Activated CD4-positive, alpha-beta memory T cell treated with anti-CD3 and anti-CD28 coated beads, Interleukin-2, amount 10 ng/mL, durations not matched to agents 7 days and 5 days (primary cell): ENCODE results near the gene PPCDC. TPM values are rescaled to one million over a fixed set of nuclear protein-coding genes. Genes with fewer than 3 reads are reported as not detected.

Source experiments
- CTCF ChIA-PET: fragments of 350-600 bp; sonication (Branson Sonifier 250); formaldehyde crosslinking; loops from one replicate; lab custom pipeline; 2021; ENCODE audit warnings: antibody characterized with exemption, inconsistent platforms; lab: Charles Lee
- POLR2A ChIA-PET: fragments of 350-600 bp; sonication (Branson Sonifier 250); formaldehyde crosslinking; loops from one replicate; lab custom pipeline; 2021; ENCODE audit warnings: antibody characterized with exemption; lab: Charles Lee
- DNase-seq: peaks from one replicate; pipeline ENCODE4 v3.0.0-alpha.2; 2020
- H3K27ac Mint-ChIP-seq: one replicate; pipeline ENCODE4 v1.8.0; 2021; ENCODE audit warnings: mild to moderate bottlenecking, mixed read lengths
- H3K27me3 Mint-ChIP-seq: one replicate; pipeline ENCODE4 v1.8.0; 2021; ENCODE audit warnings: mixed read lengths
- H3K36me3 Mint-ChIP-seq: one replicate; pipeline ENCODE4 v1.8.0; 2021; ENCODE audit warnings: low read depth, mixed read lengths
- H3K4me1 Mint-ChIP-seq: one replicate; pipeline ENCODE4 v1.8.0; 2021; ENCODE audit warnings: mixed read lengths
- H3K4me3 Mint-ChIP-seq: one replicate; pipeline ENCODE4 v1.8.0; 2021; ENCODE audit warnings: mild to moderate bottlenecking, mixed read lengths
- H3K9me3 Mint-ChIP-seq: one replicate; pipeline ENCODE4 v1.8.0; 2021; ENCODE audit warnings: mixed read lengths
- total RNA-seq, 2 experiments: library from RNA; stranded (reverse); gene quantifications; one replicate each; pipeline ENCODE4 v1.2.3, GENCODE V29; 2021

PPCDC gene, protein sequence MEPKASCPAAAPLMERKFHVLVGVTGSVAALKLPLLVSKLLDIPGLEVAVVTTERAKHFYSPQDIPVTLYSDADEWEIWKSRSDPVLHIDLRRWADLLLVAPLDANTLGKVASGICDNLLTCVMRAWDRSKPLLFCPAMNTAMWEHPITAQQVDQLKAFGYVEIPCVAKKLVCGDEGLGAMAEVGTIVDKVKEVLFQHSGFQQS
- 10 to 100 TPM; 43.0 to 50.2 TPM for total RNA-seq

DNA sequence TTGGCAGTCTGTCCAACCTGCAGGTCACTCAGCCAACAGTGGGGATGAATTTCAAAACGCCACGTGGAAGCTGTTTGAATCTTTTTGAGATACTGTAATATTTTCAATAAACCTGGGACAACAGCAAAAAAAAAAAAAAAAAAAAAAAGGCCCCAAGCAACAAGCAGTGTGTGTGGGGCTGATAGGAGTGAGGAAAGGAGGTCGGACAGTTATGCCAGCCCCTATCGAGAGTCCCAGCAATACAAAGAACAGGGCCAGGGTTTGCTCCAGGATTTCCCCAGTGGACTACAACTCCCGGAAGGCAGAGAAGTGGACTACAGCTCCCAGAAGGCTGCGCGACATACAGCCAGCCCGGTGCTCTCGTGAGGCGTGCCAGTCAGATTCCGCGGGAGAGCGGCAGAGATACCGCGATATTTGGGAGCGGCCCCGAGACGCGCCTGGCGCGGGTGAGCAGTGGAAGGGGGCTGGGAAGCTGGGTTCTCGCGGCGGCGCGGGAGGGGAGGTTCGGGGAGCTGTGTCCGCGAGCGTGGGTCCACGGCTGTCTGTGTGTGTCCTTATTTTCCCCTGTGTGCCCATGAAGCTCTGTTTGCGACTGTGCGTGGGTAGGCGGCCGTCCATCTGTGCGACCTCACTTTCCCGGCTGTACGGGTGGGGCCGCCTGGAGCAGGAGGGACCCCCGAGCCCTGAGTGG lies at the start of gene PPCDC:
Gene PPCDC, plus strand, starts transcription at position 410 of the 691 bp plus-strand sequence. CDS start 4,729 bp downstream, outside the sequence.
- ChIA-PET POLR2A (interaction anchor here (0.7 to 4.3 kb wide), 37 partner anchors 9 to 617 kb away, joined by 3 to 47 read pairs (median 5); partner anchors contain the start of genes C15orf39, COX5A, IMP3 and PTPN9), CTCF (interaction anchor here (0.7 to 4.4 kb wide), 10 partner anchors 9 to 345 kb away, joined by 3 to 33 read pairs (median 5); partner anchors contain the start of genes C15orf39, MAN2C1 and RPP25)
- H3K36me3 Mint-ChIP-seq, result peaks cover 9% of the 10 kb centered on the region
- no peaks in the 10 kb centered on the region for H3K27me3 Mint-ChIP-seq
- H3K9me3 Mint-ChIP-seq, result no peaks in the 10 kb centered on the region
- H3K4me1 Mint-ChIP-seq, result peaks cover 18% of the 10 kb centered on the region
- DNase-seq, result peak; percentile 97
- H3K4me3 Mint-ChIP-seq, result peak within 1 kb of the TSS; percentile 94
- peak within 1 kb of the TSS; percentile 83 for H3K27ac Mint-ChIP-seq

- CTCF ChIA-PET, result interaction anchor here (1.2 kb wide), 1 partner anchor 392 kb away, joined by 4 read pairs; the partner anchor contains the start of gene MAN2C1
- POLR2A ChIA-PET, result interaction anchor here (1.0 kb wide), 1 partner anchor 10 kb away, joined by 3 read pairs; no protein-coding TSS in a partner anchor
- H3K27ac Mint-ChIP-seq, result no peak overlapping the region
- DNase-seq, result no peak
- H3K27me3 Mint-ChIP-seq, result peaks cover 8% of the 10 kb centered on the region
- no peaks in the 10 kb centered on the region for H3K36me3 Mint-ChIP-seq
- peaks cover 10% of the 10 kb centered on the region for H3K4me1 Mint-ChIP-seq
- H3K9me3 Mint-ChIP-seq, result no peaks in the 10 kb centered on the region
- no peak overlapping the region for H3K4me3 Mint-ChIP-seq
Observed at GRCh38 chr15:74976159-74976558, 47.2 kb upstream of the PPCDC start.

DNA sequence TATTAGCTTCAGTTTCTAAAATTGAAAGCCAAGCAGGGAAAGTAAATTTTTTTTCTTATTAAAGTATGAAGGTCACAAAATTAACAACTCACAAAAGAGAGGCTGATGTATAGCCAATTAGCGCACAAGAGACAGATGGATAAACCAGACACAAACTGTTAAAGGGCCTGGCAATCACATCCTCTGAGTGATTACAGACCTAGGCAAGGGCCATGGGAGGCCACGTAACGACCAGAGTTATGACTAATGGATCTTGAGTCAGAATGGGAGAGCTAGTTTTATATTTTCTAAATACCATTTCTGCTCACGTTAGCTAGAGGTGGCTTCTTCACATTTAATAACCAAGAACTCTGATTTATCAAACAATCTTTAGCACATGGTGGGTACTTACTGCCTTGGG lies 45.8 kb upstream of the PPCDC start:
- Mint-ChIP-seq H3K36me3 (no peaks in the 10 kb centered on the region), H3K4me1 (peaks cover 13% of the 10 kb centered on the region), H3K9me3 (no peaks in the 10 kb centered on the region), H3K27ac (no peak overlapping the region), H3K27me3 (peaks cover 8% of the 10 kb centered on the region), H3K4me3 (no peak overlapping the region)
- CTCF ChIA-PET, result interaction anchor here (0.9 to 2.8 kb wide), 3 partner anchors 13 to 27 kb away, joined by 3 to 9 read pairs (median 3); partner anchors contain the start of gene SCAMP5
- POLR2A ChIA-PET, result interaction anchor here (1.3 to 1.6 kb wide), 3 partner anchors 14 to 390 kb away, joined by 3 to 6 read pairs (median 4); partner anchors contain the start of genes MAN2C1 and PPCDC
- peak; percentile 33 for DNase-seq

GRCh38 chr15:74978077-74978476 lies 45.3 kb upstream of the PPCDC start:
- Mint-ChIP-seq H3K27ac (no peak overlapping the region), H3K4me1 (peaks cover 13% of the 10 kb centered on the region), H3K27me3 (peaks cover 4% of the 10 kb centered on the region), H3K4me3 (no peak overlapping the region), H3K9me3 (no peaks in the 10 kb centered on the region), H3K36me3 (no peaks in the 10 kb centered on the region)
- no peak for DNase-seq
- ChIA-PET POLR2A (interaction anchor here (1.0 to 1.6 kb wide), 5 partner anchors 15 to 390 kb away, joined by 3 to 6 read pairs (median 3); partner anchors contain the start of genes MAN2C1 and PPCDC), CTCF (interaction anchor here (0.7 to 2.8 kb wide), 3 partner anchors 14 to 27 kb away, joined by 3 to 9 read pairs (median 4); partner anchors contain the start of gene SCAMP5)

DNA sequence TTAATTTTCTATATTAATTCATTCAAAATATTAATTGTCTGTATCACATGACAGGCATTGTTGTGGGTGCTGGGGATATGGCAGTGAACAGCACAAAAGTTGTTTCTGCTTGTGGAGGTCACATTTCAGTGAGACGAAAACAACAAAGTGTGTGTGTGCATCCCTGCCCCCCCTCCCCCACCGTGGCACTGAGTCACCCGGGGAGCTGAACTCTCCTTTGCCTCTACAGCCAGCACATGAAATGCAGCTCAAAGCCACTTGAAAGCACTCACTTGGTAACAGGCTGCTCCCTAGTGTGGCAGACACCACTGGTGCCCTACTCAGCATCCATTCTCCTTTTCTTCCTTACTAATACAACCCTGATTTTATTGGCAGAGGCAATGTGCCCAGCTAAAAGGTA lies 44.9 kb upstream of the PPCDC start:
- peak; percentile 51 for DNase-seq
- Mint-ChIP-seq H3K9me3 (no peaks in the 10 kb centered on the region), H3K27ac (no peak overlapping the region), H3K4me3 (no peak overlapping the region), H3K36me3 (no peaks in the 10 kb centered on the region), H3K27me3 (peaks cover 3% of the 10 kb centered on the region), H3K4me1 (peaks cover 16% of the 10 kb centered on the region)
- ChIA-PET CTCF (interaction anchor here (0.7 to 2.8 kb wide), 4 partner anchors 14 to 45 kb away, joined by 3 to 9 read pairs (median 4); partner anchors contain the start of genes PPCDC and SCAMP5), POLR2A (interaction anchor here (1.0 to 1.6 kb wide), 6 partner anchors 12 to 389 kb away, joined by 3 to 6 read pairs (median 3); partner anchors contain the start of genes MAN2C1 and PPCDC)

DNA sequence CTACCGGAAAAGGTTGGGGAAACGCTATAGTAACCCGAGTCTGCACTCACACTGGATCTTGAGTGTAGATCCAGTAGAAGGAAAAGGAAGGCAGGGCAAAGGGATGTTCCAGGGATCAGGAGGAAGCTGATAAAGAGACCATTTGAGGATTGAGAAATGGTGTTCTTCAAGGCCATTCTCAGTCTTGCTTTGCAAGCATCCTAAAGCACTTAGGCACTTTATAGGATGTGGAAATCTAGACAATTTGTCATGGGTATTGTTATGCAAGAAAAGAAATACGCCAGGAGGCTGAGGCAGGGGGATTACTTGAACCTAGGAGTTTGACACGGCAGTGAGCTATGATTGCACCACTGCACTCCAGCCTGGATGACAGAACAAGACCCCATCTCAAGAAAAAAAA lies 41.2 kb upstream of the PPCDC start:
- no peak overlapping the region for H3K27ac Mint-ChIP-seq
- DNase-seq, result no peak
- H3K9me3 Mint-ChIP-seq, result no peaks in the 10 kb centered on the region
- peaks cover 5% of the 10 kb centered on the region for H3K27me3 Mint-ChIP-seq
- H3K4me3 Mint-ChIP-seq, result no peak overlapping the region
- H3K4me1 Mint-ChIP-seq, result peaks cover 26% of the 10 kb centered on the region
- ChIA-PET POLR2A (no interaction called here), CTCF (interaction anchor here (0.7 kb wide), 1 partner anchor 604 kb away, joined by 3 read pairs; no protein-coding TSS in a partner anchor)
- no peaks in the 10 kb centered on the region for H3K36me3 Mint-ChIP-seq

DNA sequence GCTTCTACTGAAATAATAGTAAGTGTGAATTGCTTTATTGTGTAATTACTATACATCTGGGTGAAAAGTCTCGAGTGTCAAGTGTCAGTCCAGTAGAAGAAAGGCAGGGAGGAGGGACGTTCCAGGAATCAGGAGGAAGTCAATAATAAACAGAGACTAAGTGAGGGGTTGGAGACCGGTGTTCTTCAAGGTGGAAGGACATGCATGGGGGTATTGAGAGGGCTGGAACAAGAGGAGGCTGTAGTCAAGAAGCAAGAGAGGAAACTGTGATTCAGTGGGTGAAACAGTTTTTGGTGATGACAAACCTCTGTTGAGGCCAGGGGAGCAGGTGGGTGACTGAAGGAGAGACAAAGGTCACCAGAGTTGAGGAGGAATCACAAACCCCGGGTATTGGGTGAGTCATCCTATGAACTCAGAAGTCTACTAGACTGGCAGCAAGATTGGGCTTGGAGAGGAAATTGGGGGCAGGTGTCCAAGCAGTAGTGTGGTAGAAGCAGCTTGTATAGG lies 39.6 kb upstream of the PPCDC start:
- Mint-ChIP-seq H3K27me3 (peaks cover 5% of the 10 kb centered on the region), H3K9me3 (no peaks in the 10 kb centered on the region), H3K4me1 (peaks cover 15% of the 10 kb centered on the region), H3K36me3 (no peaks in the 10 kb centered on the region), H3K4me3 (no peak overlapping the region), H3K27ac (peak overlapping the region; percentile 28)
- POLR2A ChIA-PET, result interaction anchor here (0.9 kb wide), 1 partner anchor 17 kb away, joined by 3 read pairs; no protein-coding TSS in a partner anchor
- CTCF ChIA-PET, result interaction anchor here (2.1 kb wide), 1 partner anchor 27 kb away, joined by 9 read pairs; the partner anchor contains the start of gene RPP25
- peak; percentile 54 for DNase-seq

DNA sequence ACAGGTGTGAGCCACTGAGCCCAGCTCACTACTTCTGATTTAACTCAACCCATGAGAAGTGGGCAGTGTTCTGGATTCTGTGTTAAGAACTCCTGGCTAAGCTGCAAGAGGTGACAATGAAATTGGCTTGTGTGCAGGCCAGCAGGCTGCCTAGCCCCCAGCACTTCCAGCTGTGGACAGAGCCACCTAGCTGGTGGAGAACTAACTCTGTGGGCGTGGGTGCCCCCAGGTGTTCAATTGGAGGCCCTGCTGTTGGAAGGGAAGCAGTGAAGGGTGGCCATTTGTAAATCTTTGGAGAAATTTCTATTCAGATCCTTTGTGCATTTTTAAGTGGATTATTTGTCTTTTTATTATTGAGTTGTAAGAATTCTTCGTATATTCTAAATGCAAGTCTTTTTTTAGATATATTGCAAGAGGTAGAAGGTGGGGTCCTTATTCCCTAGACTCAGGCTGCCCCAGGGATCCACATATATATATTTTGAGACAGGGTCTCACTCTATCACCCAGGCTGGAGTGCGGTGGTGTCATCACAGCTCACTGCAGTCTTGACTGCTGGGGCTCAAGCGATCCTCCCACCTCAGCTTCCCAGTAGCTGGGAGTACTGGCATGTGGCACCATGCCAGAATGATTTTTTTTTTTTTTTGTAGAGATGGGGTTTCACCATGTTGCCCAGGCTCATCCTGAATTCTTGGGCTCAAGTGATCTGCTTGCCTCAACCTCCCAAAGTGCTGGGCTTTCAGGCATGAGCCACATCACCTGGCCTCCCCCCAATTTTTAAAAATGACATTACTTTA lies 35.2 kb upstream of the PPCDC start:
- Mint-ChIP-seq H3K9me3 (no peaks in the 10 kb centered on the region), H3K27ac (no peak overlapping the region), H3K4me1 (peaks cover 18% of the 10 kb centered on the region), H3K36me3 (no peaks in the 10 kb centered on the region), H3K4me3 (no peak overlapping the region), H3K27me3 (peaks cover 21% of the 10 kb centered on the region)
- CTCF ChIA-PET, result interaction anchor here (0.6 to 2.6 kb wide), 10 partner anchors 20 to 217 kb away, joined by 3 to 8 read pairs (median 4); partner anchors contain the start of gene RPP25
- POLR2A ChIA-PET, result interaction anchor here (1.0 kb wide), 1 partner anchor 32 kb away, joined by 3 read pairs; the partner anchor contains the start of gene RPP25
- peak; percentile 59 for DNase-seq

DNA sequence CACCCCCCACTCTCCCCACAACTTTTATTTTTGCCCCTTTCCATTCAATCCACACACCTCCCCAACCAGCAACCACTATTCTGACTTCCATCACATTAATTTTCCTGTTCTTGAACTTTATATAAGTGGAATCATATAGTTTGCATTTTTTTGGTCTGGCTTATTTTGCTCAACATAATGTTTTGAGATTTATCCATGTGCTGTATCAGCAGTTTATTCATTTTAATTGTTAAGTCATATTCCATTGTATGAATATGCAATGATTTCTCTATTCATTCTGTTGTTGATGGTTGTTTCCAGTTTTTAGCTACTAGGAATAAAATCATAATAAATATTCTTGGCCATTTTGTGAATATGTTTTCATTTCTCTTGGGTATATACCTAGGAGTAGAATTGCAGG lies 33.9 kb upstream of the PPCDC start:
- Mint-ChIP-seq H3K4me3 (no peak overlapping the region), H3K4me1 (peaks cover 7% of the 10 kb centered on the region), H3K36me3 (no peaks in the 10 kb centered on the region), H3K27me3 (peaks cover 21% of the 10 kb centered on the region), H3K27ac (no peak overlapping the region), H3K9me3 (no peaks in the 10 kb centered on the region)
- DNase-seq, result no peak
- CTCF ChIA-PET, result interaction anchor here (1.2 to 2.6 kb wide), 2 partner anchors 21 to 39 kb away, joined by 4 to 8 read pairs; no protein-coding TSS in a partner anchor
- POLR2A ChIA-PET, result no interaction called here

DNA sequence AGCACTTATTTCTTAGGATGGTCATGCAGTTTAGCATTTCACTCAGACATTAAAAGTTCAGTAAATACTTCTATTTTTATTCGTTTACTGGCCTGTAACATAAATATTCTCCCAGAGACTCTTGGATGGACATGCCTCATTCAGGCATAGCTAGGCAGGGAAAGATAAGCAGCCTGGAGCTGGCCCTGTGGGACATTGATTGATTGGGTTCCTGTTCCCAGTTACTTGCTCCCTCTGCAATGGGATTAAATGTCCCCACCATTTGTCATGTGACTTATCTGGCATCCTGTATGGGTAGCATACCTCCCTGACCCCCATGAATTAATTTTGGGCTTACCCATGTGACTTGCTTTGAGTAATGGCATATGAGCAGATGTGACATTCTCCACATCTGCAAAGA lies 30.8 kb upstream of the PPCDC start:
- H3K27ac Mint-ChIP-seq, result no peak overlapping the region
- no peaks in the 10 kb centered on the region for H3K9me3 Mint-ChIP-seq
- ChIA-PET CTCF (no interaction called here), POLR2A (no interaction called here)
- H3K27me3 Mint-ChIP-seq, result peaks cover 39% of the 10 kb centered on the region
- H3K36me3 Mint-ChIP-seq, result no peaks in the 10 kb centered on the region
- H3K4me1 Mint-ChIP-seq, result peaks cover 16% of the 10 kb centered on the region
- H3K4me3 Mint-ChIP-seq, result no peak overlapping the region
- no peak for DNase-seq

DNA sequence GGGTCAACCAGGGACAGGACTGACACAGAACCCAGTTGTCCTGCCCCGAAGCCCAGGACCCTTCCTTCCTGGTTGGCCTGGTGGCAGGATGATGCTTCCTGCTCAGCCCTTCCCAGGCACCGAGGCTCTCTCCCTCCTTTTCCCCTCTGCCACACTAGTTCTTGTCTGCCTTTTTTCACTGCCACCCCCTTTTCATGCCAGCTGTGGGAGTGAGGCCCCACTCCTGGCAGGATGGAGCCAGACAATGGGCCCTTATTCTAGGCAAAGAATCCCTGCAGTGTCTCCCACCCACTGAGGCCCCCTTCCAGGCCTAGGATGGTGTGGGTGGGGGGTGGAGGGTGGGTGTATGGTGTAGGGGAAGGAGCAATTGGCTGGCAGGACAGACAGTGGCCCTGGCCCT lies 29.2 kb upstream of the PPCDC start:
- Mint-ChIP-seq H3K27ac (no peak overlapping the region), H3K4me3 (no peak overlapping the region), H3K27me3 (peaks cover 47% of the 10 kb centered on the region), H3K9me3 (no peaks in the 10 kb centered on the region), H3K4me1 (peaks cover 16% of the 10 kb centered on the region), H3K36me3 (no peaks in the 10 kb centered on the region)
- no peak for DNase-seq
- ChIA-PET POLR2A (no interaction called here), CTCF (interaction anchor here (1.0 to 1.7 kb wide), 2 partner anchors 37 to 223 kb away, joined by 3 to 7 read pairs; partner anchors contain the start of gene RPP25)
